ENCODE measurements around the gene CLK2.

- TF ChIP-seq CTCF (IDR thresholded peaks at IDR 0.05) (peak; percentile 4), EZH2 (IDR thresholded peaks at IDR 0.05) (no peak), EZH2phosphoT487 (IDR thresholded peaks at IDR 0.05) (no peak)
Measured at GRCh38 chr1:155226910-155227260, 46.4 kb downstream of the CLK2 start.

Data from neural progenitor cell (in vitro differentiated cells).